Measurements from ENCODE around the gene RNASE11.
"Not testable (repeated sequence)": the region's sequence is repeated elsewhere in the genome, so short reads cannot be mapped to it uniquely, and the experiment has no call there.

The RNASE11 gene

DNA sequence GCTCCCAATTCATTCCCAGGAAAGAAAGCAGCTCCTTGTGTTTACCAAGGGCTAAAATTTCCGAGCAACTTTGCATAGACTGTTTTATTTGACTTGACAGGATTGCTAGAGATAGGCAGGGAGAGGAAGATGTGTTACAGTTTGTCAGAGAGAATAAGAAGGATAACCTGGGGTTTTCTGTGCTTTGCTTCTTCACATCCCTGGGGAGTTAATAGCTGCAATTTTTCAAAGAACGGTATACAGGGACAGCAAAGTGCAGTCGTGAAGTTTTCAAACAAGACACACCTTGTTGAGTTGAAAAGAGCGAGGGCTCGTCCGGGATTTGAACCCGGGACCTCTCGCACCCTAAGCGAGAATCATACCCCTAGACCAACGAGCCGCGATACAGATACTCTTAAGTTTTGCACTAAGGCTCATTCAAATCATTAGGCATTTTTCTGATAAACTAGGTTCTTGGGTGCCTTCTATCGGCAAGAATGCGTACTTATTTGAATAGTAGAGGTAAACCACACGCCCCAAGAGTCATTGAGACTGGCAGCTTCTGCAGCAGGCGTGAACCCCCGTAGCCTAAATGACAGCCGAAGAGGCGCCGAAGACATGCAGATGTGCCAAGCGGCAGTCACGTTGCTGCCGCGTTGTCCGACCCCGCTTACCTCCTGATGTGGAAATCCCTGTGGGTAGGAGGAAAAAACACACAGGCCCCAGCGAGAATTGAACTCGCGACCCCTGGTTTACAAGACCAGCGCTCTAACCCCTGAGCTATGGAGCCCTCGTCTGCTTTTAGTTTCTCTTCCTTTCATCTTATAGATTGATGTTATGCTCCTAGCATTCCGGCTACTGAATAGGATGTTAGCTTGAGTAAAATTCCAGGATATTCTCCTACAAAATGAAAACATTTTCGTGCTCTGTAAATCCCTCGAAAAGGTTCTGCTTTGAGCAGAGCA is 25.6 kb upstream of the RNASE11 start:
- peak; percentile 100 for DNase-seq

DNA sequence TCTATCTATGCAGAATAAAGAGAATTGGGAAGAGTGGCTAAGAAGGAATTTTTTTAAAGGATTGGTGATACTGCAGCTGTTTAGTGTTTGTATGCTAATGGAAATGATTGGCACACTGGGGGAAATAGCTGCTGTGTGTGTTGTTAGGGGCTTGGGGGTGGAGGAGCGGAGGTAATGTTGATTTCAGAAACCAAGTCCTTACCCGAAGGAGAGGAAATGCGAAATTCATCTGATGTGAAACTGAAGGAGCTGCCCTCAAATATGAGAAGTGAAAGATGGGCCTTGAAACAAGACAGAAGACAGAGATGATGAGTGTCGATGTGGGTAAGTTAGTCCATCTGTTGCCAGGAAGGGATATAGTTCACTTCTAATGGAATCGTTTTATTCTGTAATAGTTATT is 24.6 kb upstream of the RNASE11 start:
- no peak for DNase-seq

DNA sequence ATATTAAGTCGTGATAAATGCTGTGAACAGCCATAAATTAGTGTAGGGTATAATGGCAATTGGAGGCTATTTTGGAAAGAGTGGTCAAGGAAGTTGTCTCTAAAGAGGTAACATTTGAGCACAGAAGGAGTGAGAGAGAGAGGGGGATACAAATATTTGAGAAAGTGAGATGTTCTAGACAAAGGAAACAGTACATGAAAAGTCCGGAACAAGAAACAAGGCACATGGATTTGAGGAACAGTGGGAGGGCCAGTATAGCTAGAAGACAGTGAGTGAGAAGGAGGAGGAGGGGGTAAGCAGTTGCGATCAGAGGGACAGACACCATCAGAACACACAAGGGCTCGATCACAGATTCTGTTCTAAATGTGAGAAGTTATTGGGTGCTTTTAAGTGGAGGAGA is 23.5 kb upstream of the RNASE11 start:
- no peak for DNase-seq

DNA sequence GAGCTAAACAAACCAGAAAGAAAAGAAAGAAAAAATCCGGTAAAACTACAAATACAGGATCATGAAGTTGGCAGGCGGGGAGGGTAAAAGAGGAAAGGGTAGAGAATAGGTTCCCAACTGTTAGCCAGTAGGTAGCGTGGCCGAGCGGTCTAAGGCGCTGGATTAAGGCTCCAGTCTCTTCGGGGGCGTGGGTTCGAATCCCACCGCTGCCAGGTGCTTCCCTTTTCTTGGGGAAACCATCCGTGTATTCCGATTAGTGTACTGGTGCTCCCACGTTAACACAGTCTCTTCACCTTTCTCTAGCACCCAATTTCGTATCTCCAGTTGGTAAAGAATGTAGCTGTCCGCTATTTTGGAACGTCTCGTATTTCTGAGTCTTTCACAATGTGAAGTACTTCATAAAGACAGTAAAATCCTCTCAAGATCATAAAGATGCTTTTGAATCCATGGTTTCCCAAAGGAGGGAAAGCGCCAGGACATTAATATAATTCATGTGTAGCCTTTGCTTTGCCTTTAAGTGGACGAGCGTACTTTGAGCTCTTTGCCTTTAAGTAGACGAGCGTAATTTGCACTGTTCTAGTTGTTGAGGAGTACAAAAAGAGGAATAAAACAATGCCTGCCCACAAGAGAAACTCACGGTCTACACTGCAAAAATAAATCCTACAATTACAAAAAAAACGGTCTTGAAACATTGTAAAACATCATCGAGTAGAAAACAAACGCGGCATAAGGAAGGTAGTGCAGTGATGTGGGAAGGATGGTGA is 22.4 kb upstream of the RNASE11 start:
- peak; percentile 98 for DNase-seq

DNA sequence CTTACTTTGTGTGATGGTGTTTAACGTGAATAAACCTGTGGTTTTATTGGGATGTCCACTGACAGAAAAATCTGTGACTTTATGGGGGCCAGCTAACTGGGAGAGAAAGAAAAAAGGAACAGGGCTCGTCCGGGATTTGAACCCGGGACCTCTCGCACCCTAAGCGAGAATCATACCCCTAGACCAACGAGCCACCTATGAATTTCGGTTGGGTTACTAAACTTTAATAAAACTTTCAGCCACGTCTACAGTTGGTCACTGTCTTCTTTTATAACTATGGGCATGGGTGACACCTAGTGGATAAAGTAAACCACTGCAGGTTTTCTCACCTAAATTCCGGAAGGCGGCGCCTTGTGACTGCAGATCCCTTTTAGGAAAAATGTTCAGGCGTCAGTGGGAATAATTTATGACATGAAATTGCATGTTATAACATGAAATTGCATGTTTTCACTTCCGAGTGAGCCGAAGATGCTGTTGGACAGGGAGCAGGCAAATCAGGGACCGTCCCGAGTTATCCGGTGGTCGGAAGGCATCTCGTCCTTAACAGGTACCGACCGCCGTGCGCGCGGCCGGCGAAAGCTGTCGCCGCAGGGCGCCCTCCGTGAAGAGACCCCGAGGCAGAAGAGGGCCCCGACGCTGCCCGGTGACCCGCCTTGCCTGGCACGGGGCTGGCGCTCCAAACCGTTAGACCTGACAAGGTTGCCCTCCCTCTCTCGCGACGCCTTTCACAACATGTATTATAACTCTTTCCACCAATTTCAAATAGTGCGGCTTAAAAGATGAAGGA is 21.6 kb upstream of the RNASE11 start:
- peak; percentile 99 for DNase-seq

DNA sequence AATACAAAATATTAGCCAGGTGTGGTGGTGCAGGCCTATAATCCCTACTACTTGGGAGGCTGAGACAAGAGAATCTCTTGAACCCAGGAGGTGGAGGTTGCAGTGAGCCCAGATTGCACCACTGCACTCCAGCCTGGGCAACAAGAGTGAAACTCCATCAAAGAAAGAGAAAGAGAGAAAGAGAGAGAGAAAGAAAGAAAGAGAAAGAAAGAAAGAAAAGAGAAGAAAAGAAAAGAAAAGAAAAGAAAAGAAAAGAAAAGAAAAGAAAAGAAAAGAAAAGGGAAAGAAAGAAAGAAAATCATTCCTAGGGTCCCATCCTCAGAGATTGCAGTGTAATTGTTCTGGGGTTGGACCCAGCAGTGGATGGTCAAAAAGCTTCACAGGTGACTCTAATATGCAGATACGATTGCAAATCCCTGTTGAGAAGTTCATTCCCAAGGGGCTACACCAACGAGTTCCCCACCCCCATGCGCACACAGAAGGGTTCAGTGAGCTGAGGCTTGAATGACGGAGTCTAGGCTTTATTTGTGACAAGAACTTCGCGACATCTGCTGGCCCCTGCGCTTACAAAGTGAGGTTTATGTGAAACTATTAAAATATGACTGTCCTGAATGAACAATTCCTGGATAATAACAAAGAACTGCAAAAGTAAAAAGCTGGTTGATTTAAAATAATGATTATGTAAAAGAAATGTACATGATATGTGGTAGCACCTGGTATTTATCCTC is 20.7 kb upstream of the RNASE11 start:
- no peak for DNase-seq

DNA sequence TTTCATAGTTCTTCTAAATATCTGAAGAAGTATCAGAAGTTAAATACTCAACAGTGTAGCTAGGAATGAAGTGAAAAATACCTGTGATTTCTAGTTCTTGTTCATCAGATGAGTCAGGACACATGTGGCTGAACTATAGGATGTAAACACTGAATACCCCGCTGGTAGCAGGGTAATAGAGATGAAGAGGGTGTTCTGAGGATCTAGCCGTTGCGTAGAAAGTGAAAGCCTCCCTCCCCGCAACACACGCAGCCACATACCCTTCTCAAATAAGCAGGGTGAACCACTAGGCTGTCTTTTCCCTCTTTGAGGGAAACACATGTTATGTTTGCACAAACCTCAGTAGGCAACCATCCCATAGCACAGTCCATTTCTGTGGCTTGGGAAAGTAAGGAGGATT is 19.8 kb upstream of the RNASE11 start:
- DNase-seq: no peak

DNA sequence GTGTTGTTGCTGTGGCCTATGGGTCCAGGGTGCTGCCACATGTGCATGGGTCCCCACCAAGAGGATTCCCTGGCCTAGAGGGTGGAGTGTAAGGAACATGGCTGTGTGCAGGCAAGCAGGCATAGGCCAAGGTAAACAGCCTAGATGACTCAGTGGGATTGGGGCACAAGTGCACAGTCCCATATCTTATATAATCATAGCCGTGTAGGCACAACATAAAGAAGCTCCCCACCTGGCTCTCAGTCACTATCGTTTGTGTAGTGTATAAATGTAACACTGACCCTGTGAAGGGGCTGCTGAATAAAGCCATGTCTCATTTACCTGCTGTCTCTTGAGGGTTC is 19.1 kb upstream of the RNASE11 start:
- no peak for DNase-seq

DNA sequence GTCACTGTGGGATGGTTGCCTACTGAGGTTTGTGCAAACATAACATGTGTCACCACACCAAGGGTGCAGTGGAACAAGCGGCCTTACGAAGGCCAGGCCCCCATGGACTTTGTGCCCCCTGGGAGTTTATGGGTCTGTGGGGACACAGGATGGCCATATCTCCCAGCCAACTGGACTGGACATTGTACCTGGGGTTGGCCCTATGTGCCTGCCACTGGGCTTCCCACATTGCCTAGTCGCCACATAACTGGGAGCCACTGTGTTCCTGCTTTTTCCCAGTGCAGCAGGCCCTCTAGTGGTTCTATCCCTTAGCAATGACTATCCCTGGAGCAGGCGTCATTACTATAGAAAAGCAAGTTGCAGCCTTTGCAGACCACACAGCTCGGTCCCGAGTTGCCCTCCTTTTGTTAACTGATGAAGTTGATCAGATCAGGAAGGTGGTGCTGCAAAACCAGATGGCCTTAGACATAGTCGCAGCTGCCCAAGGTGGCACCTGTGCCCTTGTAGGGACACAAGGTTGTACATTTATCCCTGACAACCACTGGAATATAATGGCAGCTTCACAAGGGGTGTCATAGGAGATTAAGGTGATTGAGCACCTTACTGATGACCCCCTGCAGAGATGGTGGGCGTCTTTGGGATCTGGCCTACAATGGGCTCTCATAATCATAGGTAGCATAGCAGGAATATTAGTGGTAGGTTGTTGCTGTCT is 18.5 kb upstream of the RNASE11 start:
- DNase-seq: no peak

DNA sequence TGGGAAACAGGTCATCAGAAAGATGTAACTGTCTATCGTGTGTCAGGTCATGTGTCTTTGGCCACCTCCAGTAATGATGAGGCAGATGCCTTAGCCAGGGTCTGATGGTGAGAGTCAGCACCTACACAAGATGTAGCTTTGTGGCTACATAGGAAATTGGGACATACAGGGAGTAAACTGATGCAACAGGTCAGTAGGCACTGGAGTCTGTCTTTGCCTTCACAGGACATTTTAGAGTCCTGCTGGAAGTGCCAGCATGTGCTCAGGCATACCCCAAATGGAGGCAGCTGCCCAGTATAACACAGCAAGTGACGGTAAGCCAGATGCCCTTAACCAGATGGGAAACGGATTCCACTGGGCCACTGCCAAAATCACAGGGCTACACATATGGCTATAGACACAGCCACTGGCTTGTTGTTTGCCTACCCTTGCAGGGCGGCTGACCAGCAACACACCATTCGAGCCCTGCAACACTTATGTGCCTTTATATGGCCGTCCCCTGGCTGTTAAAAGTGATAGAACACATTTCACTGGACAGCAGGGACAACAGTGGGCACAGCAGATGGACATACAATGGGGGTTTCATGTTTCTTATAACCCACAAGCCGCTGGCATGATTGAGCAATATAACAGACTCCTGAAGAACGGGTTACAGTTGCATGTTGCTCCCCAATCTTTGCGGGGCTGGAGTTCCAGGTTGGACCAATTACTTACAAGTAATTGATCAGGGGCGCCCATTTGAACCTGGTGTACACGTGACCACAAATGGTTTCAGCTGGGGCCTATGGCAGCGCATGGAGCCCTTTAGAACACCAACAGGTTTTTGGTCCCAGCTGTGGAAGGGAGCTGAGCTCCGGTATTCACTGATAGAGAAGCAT is 16.3 kb upstream of the RNASE11 start:
- DNase-seq: peak; percentile 83

DNA sequence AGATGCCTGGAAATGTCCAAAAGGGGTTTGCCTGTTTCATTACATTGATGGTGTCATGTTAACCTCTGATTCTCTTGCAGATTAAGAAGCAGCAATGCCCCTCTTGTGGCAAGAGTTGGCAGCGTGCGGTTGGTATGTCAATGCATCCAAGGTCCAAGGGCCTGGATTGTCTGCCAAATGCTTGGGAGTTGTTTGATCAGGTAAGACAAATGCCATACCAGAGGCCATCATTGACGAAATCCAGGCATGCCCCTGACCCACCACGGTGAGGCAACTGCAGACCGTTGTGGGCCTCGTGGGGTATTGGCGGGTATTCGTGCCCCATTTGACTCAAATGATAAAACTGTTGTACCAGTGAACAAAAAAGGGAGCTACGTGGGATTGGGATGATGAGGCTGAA is 14.8 kb upstream of the RNASE11 start:
- no peak for DNase-seq

DNA sequence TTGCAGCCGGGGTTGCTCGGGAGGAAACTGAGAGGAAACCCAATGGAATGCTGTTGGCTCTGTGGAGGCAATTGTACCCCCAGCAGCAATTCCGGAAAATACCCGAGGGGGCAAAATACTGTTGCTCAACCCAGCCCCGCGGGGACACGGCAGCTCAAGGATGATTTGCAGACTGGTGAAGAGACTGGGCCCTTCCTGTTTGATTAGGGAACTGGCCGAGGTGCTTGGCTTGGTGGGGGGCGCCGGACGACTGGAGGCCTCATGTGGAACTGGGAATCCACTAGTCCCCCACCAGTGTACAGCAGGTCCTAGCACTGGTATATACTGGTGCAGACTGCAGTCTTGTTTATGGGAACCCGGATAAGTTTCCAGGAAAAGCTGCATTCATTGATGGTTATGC is 13.7 kb upstream of the RNASE11 start:
- no peak for DNase-seq

DNA sequence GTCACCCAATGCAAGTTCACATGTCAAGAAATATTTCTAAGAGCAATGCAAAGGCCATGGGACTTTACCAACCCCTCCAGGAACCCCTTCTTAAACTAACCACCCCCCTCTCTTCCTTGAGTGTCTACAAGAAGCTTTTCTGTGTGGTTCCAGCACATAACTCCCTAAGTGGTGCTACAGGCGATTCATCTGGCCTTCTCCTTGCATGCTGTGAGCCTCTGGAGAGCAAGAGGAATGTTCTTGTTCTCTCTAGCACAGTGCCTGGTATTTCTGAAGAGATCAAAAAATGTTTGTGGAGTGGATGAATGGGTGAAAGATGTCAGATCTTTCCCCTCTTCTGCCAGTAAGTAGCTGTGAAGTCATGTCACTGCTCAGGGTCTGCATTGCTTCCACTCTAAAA is 9.3 kb upstream of the RNASE11 start:
- no peak for DNase-seq

DNA sequence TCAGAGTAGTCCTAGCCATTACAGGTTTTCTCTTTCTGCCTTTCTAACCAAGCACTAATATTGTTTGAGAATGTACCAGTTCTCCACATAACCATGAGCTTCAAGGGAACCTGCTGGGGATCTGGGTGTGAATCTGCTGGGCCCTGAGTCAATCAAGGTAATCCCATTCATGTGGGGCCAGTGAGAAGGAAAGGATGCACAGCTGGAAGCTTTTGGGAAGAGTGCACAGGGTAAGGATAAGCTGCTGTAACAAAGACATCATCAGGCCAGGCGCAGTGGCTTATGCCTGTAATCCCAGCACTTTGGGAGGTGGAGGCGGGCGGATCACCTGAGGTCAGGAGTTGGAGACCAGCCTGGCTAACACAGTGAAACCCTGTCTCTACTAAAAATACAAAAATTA is 7.9 kb upstream of the RNASE11 start:
- DNase-seq: not testable (repeated sequence)

DNA sequence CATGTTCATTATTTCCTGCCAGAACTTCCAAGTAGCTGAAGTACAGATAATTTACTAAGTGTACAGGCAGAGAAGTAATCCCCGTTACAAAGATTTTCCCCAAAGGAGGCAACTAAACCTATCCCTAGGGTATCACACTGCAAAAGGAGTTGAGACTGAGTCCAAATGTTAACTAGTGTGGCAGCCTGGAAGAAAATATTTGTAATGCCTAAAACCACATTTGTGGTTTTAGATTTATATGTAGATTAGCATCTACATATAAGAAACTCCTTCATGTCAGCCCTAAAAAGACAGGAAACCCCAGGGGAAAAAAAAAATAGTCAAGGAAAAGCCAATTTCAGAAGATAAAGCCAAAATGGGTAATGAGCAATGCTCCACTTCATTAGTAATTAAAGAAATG is 4.8 kb upstream of the RNASE11 start:
- no peak for DNase-seq

DNA sequence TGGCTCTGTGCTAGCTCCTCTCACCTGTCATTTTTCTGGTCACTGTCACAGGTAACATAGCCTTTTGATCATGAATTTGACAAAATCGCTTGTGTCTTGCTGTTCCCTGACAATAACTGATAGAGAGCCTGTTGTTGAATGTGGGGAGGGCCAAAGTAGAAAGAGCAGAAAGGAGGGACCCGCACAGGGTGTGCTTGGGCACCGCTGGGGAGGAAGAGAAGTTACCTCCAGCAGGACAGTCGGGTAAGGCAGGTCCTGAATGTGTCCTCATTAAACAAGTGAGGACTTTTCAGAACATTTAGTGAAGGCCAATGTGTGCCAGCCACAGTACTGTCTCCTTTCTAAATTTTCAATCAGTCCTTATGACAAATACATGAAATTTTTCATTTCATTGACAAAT is 3.4 kb upstream of the RNASE11 start, which contains the start of gene RNASE12:
Gene RNASE12 (minus strand): TSS at position 142 of the 400 bp plus-strand sequence. CDS start 653 bp downstream, outside the sequence.
- DNase-seq: no peak

DNA sequence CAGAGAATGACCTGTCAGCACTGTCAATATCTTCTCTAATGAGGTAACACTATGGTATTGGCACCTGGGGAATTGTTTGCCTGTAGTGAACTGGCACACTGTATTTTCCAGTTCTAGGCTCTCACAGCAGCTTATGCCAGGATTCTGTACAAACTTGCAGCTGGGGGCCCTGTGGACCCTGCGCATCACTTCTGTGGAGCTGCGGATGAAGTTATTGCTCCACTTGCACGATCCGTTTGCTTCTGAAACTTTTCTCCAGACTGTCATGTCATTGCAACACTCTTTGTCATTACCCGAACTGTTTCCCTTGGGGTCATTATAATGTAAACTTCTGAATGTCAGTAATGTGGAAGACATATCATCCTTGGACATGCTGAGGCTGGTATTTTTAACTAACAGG is 3.9 kb downstream of the RNASE11 start:
- DNase-seq: no peak

DNA sequence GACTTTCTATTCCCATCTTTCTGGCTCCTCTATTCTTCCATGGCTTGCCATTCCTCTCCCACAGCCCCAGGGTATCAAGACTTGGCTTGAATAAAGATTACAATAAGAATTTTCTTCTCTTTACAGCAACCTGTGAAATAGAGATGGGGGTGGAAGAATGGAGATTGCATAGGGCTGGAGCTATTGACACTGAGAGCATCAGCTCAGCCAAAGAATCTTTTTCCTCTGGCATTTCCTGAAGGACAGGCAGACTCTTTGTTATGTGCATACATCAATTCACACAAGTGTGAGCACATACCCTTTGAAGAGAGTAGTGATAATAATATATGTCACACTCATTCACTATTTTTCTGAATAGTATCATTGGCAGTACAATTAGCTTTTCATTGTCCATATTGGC is 4.7 kb downstream of the RNASE11 start:
- DNase-seq: no peak

DNA sequence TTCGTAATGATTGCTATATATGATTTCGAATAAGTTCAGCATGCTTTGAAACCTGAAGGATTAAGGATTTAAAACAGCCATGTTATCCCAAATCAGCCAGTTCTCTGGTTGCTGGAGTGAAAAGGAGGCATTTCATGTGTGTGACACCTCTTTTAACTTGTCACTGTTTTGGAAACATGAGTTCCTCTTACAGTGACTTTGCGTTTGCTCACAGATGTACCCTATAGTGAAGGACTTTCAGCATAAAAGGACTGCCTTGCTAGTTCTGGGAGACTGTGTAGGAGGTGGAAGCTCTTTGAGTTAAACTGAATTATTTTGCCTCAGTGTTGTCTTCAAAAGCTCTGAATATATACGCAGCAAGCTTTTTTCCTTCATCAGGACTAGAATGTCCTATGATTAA is 7.6 kb downstream of the RNASE11 start:
- no peak for DNase-seq

DNA sequence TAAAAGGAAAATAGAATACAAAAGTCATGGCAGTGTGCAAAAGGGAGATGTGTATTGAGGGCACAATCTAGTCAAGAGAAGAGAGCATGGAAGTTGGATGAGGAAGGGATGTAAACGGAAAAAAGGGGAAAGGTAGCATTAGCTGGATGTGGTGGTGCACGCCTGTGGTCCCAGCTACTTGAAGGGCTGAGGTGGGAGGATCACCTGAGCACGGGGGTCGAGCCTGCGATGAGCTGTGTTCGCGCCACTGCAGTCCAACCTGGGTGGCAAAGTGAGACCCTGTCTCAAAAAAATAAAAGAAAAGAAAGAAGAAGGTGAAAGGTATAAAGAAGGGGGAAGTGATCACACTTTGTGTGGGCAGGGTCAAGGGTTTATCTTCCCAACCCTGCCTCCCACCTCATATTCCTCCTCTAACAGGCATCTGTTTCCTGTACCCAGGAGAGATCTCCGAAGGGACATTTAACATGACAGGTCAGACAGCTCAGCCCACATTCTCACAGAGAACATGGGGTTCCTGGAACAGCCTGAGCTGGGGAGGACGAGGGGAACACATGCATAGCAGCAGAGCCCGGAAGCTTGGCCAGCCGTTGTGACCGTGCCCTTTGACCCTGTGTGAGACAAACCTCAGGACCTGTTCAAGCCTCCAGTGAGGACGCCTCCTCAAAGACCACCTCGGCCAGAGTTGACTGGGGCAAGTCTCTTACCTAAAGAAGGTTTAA is 8.9 kb downstream of the RNASE11 start:
- no peak for DNase-seq
